Inferior parietal cortex (tissue), 1 donor: ENCODE measurements around the gene HECTD4.
"Not testable (repeated sequence)": the region's sequence is repeated elsewhere in the genome, so short reads cannot be mapped to it uniquely, and the experiment has no call there.

Experiments used
- DNase-seq: peaks from one replicate; pipeline ENCODE4 v3.0.0-alpha.2; 2016; ENCODE audit errors: extremely low spot score

The HECTD4 gene

GRCh38 chr12:112406519-112407488 is 24.6 kb upstream of the HECTD4 start:
- DNase-seq = no peak

- no peak for DNase-seq
Measured at GRCh38 chr12:112401903-112402498, 19.8 kb upstream of the HECTD4 start.

GRCh38 chr12:112401054-112401453 is 18.8 kb upstream of the HECTD4 start:
- DNase-seq = no peak

DNA sequence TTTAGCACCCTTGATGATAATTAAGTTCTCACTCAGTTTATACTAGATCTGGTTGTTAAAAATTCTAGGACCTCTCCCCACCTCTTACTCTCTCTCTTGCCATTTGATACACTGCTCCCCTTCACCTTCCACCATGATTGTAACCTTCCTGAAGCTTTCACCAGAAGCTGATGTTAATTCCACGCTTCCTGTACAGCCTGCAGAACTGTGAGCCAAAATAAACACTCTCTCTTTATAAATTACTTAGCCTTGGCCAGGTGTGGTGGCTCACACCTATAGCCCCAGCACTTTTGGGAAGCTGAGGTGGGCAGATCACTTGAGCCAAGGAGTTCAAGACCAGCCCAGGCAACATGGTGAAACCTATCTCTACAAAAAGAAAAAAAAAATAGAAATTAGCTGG is 11.1 kb upstream of the HECTD4 start:
- DNase-seq = no peak

GRCh38 chr12:112389922-112390654 is 7.9 kb upstream of the HECTD4 start:
- not testable (repeated sequence) for DNase-seq

- no peak for DNase-seq
Measured at GRCh38 chr12:112389228-112389627, 7.0 kb upstream of the HECTD4 start.

- no peak for DNase-seq
Measured at GRCh38 chr12:112386726-112387125, 4.5 kb upstream of the HECTD4 start.

DNA sequence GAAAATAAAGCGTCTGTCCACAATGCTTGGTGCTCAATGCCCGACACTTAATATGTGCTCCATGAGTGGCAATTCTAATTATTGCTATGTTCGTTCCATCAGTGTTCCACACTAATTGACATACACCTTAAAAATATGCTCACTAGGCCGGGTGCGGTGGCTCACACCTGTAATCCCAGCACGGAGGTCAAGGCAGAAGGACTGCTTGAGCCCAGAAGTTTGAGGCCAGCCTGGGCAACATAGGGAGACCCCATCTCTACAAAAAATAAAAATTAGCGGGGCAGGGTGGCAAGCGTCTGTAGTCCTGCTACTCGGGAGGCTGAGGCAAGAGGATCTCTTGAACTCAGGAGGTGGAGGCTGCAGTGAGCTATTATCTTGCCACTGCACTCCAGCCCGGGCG is 635 bp upstream of the HECTD4 start:
- no peak for DNase-seq

DNA sequence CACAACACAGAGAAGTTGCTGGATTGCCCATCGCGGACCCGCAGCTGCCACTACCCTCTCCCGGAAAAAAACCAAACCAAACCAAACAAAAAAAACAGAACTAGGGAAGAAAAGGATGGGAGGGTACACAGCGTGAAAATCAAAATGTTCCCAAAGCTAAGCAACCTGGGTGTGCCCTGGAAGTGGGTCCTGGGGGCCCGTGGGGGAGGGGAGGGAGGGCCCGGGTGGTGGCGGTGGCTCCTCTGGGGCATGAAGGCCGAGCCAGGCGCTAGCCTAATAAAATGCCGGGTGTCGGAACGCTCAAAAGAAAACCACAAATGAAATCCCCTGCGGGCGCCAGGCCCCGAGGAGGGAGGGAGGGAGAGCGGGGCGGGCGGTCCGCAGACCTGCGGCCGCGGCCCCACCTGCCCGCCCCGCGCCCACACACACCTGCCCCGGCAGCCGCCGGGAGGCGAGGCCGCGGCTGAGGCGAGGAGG is 787 bp downstream of the HECTD4 start:
- no peak for DNase-seq

- peak; percentile 32 for DNase-seq
Measured at GRCh38 chr12:112380663-112381405, 1.4 kb downstream of the HECTD4 start.

DNA sequence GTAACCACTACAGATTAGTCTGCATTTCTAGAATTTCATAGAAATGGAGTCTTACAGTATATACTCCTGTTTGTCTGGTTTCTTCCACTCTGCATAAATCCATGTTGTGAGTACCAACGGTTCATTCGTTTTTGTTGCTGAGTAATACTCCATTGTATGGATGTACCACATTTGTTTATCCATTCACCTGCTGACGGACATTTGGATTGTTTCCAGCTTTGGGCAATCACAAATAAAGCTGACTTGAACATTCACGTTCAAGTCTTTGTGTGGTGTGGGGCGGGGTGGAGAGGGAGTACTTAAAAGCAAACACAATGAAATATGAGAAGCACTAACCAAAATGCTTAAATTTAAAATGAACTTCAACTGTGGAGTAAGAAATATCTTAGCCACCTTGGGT is 7.1 kb downstream of the HECTD4 start:
- DNase-seq = no peak

DNA sequence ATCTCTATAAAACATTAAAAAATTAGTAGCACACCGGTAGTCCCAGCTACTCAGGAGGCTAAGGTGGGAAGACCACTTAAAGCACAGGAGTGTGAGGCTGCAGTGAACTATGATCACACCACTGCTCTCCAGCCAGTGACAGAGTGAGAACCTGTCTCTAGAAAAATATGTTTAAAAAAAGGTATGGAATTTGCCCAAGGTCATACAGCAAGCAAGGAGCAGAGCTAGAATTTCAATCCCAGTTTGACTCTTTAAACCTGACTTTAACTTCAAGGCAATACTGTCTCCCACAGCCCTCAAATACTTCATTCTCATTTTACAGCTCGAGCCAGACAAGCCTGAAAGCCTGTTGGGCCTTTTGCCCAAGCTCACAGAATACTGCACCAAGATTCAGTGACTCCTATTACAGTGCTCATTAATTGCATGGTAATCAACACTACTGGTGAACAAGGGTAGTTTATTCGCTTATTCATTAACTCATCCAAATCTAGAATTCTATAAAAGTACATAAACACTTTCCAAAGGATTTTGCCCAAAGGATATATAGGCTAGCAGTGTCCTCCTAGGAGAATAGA is 8.0 kb downstream of the HECTD4 start:
- no peak for DNase-seq

DNA sequence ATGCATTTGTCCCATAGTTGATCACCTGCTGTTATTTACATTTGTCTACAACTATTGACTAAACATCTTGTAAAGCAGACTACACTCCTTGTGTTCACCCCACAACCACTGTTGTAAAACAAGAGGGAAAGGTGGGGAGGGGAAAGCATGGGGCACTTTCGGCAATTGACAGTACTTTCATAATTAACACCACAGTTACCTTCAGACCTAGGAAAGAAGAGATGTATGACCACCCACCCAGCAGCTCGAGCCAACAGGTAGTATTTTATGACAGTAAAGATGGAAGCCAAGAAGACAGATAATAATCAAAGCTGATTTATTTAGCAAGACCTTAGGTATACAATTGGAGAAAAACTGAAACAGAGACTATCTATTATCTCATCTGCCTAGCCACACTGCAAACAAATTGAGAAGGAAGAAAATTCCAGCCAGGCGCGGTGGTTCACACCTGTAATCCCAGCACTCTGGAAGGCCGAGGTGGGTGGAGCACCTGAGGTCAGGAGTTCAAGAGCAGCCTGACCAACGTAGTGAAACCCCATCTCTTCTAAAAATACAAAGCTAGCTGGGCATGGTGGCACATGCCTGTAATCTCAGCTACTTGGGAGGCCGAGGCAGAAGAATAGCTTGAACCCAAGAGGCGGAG is 11.2 kb downstream of the HECTD4 start:
- no peak for DNase-seq

DNA sequence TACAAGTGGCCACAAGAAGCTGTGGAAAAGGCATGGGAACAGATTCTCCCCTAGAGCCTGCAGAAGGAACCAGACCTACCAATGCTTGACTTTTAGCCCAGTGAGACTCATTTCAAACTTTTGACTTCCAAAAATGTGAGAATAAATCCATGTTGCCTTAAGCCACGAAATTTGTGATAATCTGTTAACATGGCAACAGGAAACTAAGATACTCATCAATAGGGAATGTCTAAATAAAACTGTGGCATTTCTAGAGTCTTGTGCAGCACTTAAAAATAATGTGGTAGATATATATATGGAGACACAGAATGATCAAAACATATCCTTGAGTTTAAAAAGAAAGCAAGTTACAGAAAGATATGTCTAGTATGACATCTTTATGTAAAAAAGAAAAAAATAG is 12.0 kb downstream of the HECTD4 start:
- DNase-seq = no peak

GRCh38 chr12:112368856-112369255 is 13.4 kb downstream of the HECTD4 start:
- DNase-seq = no peak

GRCh38 chr12:112367965-112368364 is 14.3 kb downstream of the HECTD4 start:
- DNase-seq = no peak

DNA sequence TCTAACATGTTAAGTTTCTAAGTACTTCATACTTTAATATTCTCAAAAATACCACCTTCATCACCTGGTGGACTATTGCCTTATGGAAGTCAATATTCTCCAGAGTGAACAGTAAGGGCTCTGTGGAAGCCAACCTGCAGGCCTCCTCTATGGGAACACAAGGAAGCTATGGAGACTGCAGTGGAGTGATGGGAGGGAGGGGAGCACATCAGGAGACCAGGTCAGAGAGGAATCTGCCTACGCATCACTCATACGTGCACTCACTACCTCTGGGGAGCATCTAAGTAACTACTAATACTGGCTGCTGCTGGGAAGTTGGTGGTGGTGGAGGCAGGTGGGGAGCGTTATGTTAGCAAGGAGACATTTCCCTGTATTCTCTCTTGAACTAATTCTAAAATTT is 19.9 kb downstream of the HECTD4 start:
- DNase-seq = no peak

DNA sequence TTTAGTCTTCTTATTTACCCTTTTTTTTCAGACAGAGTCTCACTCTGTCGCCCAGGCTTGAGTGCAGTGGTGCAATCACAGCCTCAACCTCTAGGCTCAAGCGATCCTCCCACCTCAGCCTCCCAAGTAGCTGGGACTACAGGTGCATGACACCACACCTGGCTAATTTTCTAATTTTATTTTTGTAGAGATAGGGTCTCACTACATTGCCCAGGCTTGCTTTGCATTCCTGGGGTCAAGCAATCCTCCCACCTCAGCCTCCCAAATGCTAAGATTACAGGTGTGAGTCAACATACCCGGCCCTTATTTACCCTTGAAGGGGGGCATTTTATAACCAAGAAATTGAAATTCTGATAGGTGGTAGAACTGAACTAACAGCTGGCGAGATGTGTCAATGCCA is 21.0 kb downstream of the HECTD4 start:
- no peak for DNase-seq

DNA sequence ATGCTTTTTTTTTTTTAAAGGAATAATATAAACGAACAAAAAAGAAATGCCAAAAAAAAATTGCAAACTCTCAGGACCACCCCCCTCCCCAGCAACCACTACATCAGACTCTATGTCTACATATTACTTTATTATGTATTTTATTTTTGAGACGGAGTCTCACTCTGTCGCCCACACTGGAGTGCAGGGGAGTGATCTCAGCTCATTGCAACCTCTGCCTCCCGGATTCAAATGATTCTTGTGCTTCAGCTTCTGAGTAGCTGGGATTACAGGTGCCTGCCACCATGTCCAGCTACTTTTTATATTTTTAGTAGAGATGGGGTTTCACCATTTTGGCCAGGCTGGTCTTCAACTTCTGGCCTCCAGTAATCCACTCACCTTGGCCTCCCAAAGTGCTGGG is 22.9 kb downstream of the HECTD4 start:
- DNase-seq = no peak

DNA sequence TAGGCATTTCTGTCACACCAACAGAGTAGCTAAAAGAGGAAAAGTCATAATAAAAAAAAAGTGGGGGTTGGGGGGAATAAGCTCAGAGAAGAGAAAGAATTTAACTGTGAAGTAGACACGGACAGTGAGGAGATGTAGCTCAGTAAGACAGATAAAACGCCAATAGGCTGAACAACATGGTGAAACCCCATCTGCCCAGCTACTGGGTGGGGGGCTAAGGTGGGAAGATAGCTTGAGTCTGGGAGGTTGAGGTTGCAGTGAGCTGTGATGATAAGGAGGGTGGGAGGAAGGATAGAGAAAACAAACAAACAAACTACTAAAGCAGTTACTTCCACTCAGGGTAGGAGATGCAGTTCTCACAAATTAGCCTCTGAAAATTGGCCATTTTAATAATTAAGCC is 25.0 kb downstream of the HECTD4 start:
- DNase-seq = no peak

DNA sequence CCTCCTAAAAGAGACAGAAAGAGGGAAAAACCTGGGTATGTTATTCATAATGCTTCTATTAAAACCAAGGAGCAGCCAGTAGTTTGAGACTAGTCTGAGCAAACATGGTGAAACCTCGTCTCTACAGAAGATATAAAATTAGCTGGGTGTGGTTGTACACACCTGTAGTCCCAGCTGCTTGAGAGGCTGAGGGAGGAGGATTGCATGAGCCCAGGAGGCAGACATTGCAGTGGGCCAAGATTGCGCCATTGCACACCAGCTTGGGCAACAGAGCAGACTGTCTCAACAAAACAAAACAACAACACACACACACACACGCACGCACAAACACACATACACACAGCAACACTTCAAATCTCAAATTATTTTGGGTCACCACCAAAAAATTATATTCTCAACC is 27.8 kb downstream of the HECTD4 start:
- no peak for DNase-seq
